ENCODE results near the gene ATP2A2. TPM values are rescaled to one million over a fixed set of nuclear protein-coding genes. Genes with fewer than 3 reads are reported as not detected.

ATP2A2 gene
- total and polyA plus RNA-seq, 10 donors = 7.8 to 143 (median 107) TPM

DNA sequence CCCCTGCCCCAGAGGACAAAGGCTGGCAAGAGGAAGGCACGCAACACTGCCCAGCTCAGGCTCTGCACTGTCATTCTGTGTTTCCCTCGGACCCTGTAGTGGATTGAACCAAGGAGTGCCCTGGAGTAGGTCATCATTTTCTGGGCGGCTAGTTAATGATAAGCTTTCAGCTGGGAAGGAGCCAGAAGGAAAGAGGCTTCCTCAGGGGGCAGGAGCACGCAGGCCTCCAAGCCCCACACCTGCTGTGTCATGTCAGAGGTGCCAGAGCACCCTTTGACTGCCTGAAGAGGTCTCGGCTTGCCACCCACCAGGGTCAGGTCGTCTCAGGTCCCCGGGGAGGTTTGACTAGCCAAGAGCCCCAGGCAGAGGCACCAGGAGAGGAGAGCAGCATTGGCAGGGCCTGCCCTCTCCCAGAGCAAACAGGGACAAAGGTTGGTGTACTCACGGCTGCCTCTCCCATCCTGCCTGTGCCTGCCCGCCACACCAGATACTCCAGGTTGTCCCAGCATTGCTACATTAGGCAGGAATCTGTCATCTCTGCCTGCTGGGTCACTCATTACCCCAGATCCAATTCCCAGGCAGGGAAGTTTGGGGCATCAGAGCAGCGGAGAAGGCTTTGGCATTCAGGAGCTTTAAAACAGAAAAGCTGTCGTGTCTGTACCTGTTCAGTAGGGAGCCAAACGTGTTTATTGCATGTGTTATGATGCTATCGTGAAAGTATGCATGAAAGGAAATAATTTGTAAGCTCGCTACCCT is 33.5 kb upstream of the ATP2A2 start:
- Histone ChIP-seq H3K27me3 (replicated peaks in 1 of 7) (no peaks in the 10 kb centered on the region), H3K36me3 (peaks cover 0 to 4% (median 0%) of the 10 kb centered on the region in 6 donors), H3K4me3 (no peak overlapping the region), H3K9me3 (no peaks in the 10 kb centered on the region), H3K27ac (no peak overlapping the region), H3K4me1 (peaks cover 0 to 7% (median 0%) of the 10 kb centered on the region in 6 donors)
- DNase-seq = no peak
- 77 to 91% (median 86%) methylated on average over 10 to 14 of the region's 14 CpGs for WGBS, 5 donors
- intact Hi-C loops (cut with DNase I; ENCODE audit: low total_unique reads) = loop anchor here (10.0 kb wide), 1 partner anchor 143 kb away; no protein-coding TSS in a partner anchor
- TF ChIP-seq, protein P1, sequence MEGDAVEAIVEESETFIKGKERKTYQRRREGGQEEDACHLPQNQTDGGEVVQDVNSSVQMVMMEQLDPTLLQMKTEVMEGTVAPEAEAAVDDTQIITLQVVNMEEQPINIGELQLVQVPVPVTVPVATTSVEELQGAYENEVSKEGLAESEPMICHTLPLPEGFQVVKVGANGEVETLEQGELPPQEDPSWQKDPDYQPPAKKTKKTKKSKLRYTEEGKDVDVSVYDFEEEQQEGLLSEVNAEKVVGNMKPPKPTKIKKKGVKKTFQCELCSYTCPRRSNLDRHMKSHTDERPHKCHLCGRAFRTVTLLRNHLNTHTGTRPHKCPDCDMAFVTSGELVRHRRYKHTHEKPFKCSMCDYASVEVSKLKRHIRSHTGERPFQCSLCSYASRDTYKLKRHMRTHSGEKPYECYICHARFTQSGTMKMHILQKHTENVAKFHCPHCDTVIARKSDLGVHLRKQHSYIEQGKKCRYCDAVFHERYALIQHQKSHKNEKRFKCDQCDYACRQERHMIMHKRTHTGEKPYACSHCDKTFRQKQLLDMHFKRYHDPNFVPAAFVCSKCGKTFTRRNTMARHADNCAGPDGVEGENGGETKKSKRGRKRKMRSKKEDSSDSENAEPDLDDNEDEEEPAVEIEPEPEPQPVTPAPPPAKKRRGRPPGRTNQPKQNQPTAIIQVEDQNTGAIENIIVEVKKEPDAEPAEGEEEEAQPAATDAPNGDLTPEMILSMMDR (IDR thresholded peaks at IDR 0.05 in 8 of 11, conservative IDR thresholded peaks at IDR 0.05 in 3 of 11) = no peak
- TF ChIP-seq POLR2A (IDR thresholded peaks at IDR 0.05) (no peak), POLR2AphosphoS5 (IDR thresholded peaks at IDR 0.05) (no peak)

DNA sequence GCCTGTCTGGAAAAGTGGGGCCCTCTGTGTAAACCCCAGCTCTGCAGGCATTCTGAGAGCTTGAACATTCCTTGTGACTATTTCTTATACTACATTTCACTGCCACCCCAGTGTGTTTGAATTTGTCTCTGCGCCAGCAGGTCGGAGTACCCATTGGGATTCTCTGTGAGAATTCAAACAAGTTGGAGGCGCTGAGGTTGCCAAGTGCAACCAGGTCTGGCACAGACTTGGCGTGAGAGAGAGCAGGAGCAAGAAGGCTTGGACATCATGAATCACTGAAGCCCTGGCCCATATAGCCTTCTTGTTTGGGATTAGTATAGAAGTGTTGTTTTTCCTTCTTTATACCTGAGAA is 33.0 kb upstream of the ATP2A2 start:
- no peak for DNase-seq
- Histone ChIP-seq H3K27ac (no peak overlapping the region), H3K36me3 (no peaks in the 10 kb centered on the region), H3K4me3 (no peak overlapping the region), H3K27me3 (replicated peaks in 1 of 7) (no peaks in the 10 kb centered on the region), H3K4me1 (peaks cover 0 to 10% (median 0%) of the 10 kb centered on the region in 6 donors), H3K9me3 (no peaks in the 10 kb centered on the region)
- TF ChIP-seq, protein P1 (IDR thresholded peaks at IDR 0.05 in 8 of 11, conservative IDR thresholded peaks at IDR 0.05 in 3 of 11) = no peak
- TF ChIP-seq POLR2AphosphoS5 (IDR thresholded peaks at IDR 0.05) = no peak
- no peak for TF ChIP-seq POLR2A (IDR thresholded peaks at IDR 0.05)
- intact Hi-C loops (cut with DNase I; ENCODE audit: low total_unique reads) = loop anchor here (10.0 kb wide), 1 partner anchor 143 kb away; no protein-coding TSS in a partner anchor
- 93 to 98% (median 95%) methylated on average over 4 of the region's 4 CpGs for WGBS, 5 donors

GRCh38 chr12:110249105-110249504 is 31.9 kb upstream of the ATP2A2 start:
- no peaks in the 10 kb centered on the region for H3K9me3 ChIP-seq
- 8 to 22% (median 15%) methylated on average over 4 of the region's 4 CpGs for WGBS, 5 donors
- no peaks in the 10 kb centered on the region for H3K27me3 ChIP-seq (replicated peaks in 1 of 7)
- no peak overlapping the region for H3K27ac ChIP-seq
- peaks cover 0 to 20% (median 0%) of the 10 kb centered on the region in 6 donors for H3K4me1 ChIP-seq
- no peak for TF ChIP-seq POLR2A (IDR thresholded peaks at IDR 0.05)
- TF ChIP-seq, protein P1 (IDR thresholded peaks at IDR 0.05 in 8 of 11, conservative IDR thresholded peaks at IDR 0.05 in 3 of 11) = no peak
- no peak for TF ChIP-seq POLR2AphosphoS5 (IDR thresholded peaks at IDR 0.05)
- intact Hi-C loops (cut with DNase I; ENCODE audit: low total_unique reads) = loop anchor here (10.0 kb wide), 1 partner anchor 144 kb away; no protein-coding TSS in a partner anchor
- no peak for DNase-seq
- H3K4me3 ChIP-seq = no peak overlapping the region
- no peaks in the 10 kb centered on the region for H3K36me3 ChIP-seq

DNA sequence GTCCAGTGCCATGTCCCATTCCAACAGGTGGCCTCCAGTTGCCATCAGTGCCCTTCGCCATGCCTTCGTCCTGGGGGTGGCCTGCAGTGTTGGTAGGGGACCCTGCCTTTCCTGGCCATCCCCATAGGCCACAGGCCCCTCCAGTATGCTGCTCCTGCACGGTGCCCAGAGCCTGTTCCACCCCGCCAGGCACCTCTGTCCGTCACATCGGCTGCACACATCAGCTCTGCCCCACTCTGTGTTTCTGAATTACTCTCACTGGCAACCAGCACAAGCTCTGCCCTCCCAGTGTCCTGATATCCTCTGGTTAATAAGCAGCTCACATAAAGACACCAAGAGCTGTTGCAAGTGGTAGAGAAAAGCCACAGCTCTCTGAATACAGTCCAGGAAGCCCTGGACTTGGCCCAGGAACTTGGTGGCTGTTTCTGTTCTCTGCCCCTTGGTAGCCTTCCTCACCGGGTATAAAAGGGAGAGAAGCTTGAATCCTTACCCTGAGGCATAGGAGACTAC is 31.3 kb upstream of the ATP2A2 start:
- Histone ChIP-seq H3K9me3 (no peaks in the 10 kb centered on the region), H3K36me3 (no peaks in the 10 kb centered on the region), H3K4me1 (peaks cover 0 to 21% (median 0%) of the 10 kb centered on the region in 6 donors), H3K4me3 (no peak overlapping the region), H3K27ac (peak overlapping the region in 1 of 8 donors; percentile 21), H3K27me3 (replicated peaks in 1 of 7) (no peaks in the 10 kb centered on the region)
- intact Hi-C loops (cut with DNase I; ENCODE audit: low total_unique reads) = loop anchor here (10.0 kb wide), 1 partner anchor 145 kb away; no protein-coding TSS in a partner anchor
- no peak for TF ChIP-seq POLR2AphosphoS5 (IDR thresholded peaks at IDR 0.05)
- TF ChIP-seq, protein P1 (IDR thresholded peaks at IDR 0.05 in 8 of 11, conservative IDR thresholded peaks at IDR 0.05 in 3 of 11) = no peak
- no peak for TF ChIP-seq POLR2A (IDR thresholded peaks at IDR 0.05)
- WGBS, 5 donors = 79 to 88% (median 81%) methylated on average over 7 of the region's 7 CpGs
- DNase-seq = no peak
